C4-2B (cell line): ENCODE data around the gene TGFB1.

Experiments
- ZFX ChIP-seq: fragments of 450-650 bp; IDR thresholded peaks from 2 replicates; pipeline ENCODE4 v1.6.1; 2017
- TF ChIP-seq, protein P1 (sequence below): fragments of 450-650 bp; conservative IDR thresholded peaks from 2 replicates; pipeline ENCODE4 v1.5.1; 2017; ENCODE audit warnings: mild to moderate bottlenecking

DNA sequence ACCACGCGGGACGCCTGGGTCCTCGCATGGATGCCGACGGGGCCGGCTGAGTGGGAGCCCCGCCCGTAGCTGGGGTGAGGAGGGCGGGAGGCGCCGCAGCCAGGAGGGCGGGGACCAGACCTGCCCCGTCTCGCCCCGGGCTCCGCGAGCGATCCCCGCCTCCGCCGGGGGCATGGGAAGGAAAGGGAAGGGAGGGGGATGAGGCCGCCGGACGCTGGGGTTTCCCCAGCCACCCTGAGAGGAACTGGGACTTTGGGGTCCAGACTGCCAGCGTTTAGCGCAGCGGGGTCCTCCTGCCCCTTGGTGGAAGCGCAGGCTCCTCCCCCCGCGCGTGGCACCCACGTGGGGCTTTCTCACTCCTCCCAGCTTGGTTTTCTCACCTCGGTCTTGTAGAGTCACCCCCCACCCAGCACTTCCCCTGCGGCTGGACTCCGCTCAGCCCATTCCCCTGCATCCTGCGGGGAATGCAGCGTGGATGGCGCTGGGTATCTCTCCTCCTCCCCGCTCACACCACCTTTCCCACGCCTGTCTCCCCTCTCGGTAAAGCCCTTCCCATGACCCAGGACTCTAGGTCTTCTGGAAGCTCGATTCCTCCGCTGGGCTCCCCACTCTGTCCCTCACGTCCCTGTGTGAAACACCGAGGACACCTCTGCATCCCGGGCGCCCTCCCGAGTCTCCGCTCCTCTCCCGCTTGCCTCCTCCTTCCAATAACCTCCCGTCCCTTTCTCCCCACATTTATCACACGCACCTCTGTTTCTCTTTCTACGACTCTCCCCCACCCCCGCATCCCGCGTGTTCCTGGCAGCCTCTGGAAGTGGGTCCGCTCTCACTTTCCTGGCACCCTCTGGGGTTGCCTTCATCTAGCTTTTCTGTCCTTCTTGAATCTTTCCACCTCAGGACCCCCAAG lies 2.1 kb downstream of the TGFB1 start:
- TF ChIP-seq, protein P1, sequence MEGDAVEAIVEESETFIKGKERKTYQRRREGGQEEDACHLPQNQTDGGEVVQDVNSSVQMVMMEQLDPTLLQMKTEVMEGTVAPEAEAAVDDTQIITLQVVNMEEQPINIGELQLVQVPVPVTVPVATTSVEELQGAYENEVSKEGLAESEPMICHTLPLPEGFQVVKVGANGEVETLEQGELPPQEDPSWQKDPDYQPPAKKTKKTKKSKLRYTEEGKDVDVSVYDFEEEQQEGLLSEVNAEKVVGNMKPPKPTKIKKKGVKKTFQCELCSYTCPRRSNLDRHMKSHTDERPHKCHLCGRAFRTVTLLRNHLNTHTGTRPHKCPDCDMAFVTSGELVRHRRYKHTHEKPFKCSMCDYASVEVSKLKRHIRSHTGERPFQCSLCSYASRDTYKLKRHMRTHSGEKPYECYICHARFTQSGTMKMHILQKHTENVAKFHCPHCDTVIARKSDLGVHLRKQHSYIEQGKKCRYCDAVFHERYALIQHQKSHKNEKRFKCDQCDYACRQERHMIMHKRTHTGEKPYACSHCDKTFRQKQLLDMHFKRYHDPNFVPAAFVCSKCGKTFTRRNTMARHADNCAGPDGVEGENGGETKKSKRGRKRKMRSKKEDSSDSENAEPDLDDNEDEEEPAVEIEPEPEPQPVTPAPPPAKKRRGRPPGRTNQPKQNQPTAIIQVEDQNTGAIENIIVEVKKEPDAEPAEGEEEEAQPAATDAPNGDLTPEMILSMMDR, result no peak
- TF ChIP-seq ZFX, result no peak
